ENCODE measurements around the gene ABCA1. TPM values are rescaled to one million over a fixed set of nuclear protein-coding genes. Genes with fewer than 3 reads are reported as not detected.

Gene ABCA1
- total and polyA plus RNA-seq, 2 of the 4 experiments (the other 2 are of a cell fraction): 5.8 to 52.2 TPM

DNA sequence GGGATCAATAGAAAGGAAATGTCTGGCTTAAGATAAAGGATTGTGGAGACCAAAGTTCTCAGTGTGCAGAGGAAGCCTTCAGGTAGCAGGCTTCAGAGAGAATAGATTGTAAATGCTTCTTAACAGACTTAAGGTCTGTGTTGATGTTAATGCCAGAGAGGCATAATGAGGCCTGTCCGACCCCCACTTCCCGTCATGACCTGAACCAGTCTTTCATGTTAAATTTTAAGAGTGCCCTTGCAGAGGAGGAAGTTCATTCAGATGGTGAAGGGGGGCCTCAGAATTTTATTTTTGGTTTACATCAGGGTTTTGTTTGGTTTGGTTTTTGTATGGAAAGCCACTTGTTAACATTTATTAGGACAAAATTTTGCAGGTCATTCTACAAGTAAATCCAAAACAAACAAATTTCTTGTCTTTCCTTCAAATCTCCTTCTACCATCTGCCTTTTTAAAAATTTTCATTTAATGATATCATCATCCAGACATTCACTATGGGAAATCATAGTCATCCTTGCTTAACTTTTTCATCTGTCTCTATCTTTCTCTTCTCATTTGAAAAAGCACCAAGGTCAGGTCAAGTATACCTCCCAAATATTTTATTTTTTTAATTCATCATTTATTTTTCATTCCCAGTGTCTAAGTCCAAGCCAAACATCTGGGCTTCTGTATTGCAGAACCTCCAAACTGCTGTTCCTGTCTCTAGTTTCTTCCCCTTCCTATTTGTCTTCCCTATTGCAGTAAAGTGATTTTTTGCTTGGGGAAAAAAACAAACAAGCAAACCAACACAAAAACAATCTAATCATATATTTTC lies 6.9 kb upstream of the ABCA1 start:
- ChIA-PET CTCF (no interaction called here), POLR2A (ENCODE audit: unreplicated experiment) (no interaction called here)
- Histone ChIP-seq H2BK5ac (ENCODE audit: low read depth, low read length, poor library complexity, severe bottlenecking) (no peak overlapping the region), H3K27ac (ENCODE audit: insufficient read depth, low read length) (no peak overlapping the region), H3K36me3 (ENCODE audit: control insufficient read depth, insufficient read depth, low read length) (no peaks in the 10 kb centered on the region), H4K20me1 (ENCODE audit: insufficient read depth, low read length) (no peaks in the 10 kb centered on the region), H3K4ac (ENCODE audit: low read depth, low read length) (no peak overlapping the region), H2AK9ac (replicated peaks; ENCODE audit: low read depth, low read length, poor library complexity) (no peak overlapping the region), H3K23ac (ENCODE audit: low read depth, low read length) (no peak overlapping the region), H3K9me3 (ENCODE audit: control insufficient read depth, insufficient read depth, low read length) (no peaks in the 10 kb centered on the region), H3K9ac (ENCODE audit: low read depth, low read length) (no peak overlapping the region), H2BK20ac (ENCODE audit: low read depth, low read length) (no peak overlapping the region), H4K91ac (ENCODE audit: insufficient read depth, low read depth, low read length) (no peak overlapping the region), H3K79me1 (ENCODE audit: low read depth in 1 of 2, low read length in 2 of 2) (no peaks in the 10 kb centered on the region), H3K56ac (ENCODE audit: extremely low read depth, insufficient read depth, low read length) (no peak overlapping the region), H3K4me2 (ENCODE audit: low read depth, low read length) (no peak overlapping the region), H2BK15ac (ENCODE audit: low read depth, low read length) (no peak overlapping the region), H2AFZ (replicated peaks; ENCODE audit: low read length, poor library complexity) (no peak overlapping the region), H2AK5ac (ENCODE audit: low read depth, low read length) (no peak overlapping the region), H3K9me1 (ENCODE audit: insufficient read depth, low read length) (no peaks in the 10 kb centered on the region), H4K8ac (ENCODE audit: low read depth in 2 of 2, low read length in 2 of 2) (no peak overlapping the region), H3K4me1 (ENCODE audit: control insufficient read depth, insufficient read depth, low read length) (no peaks in the 10 kb centered on the region), H4K5ac (ENCODE audit: low read depth, low read length) (no peak overlapping the region), H3K4me3 (ENCODE audit: insufficient read depth, low read depth, low read length) (no peak overlapping the region), H3K18ac (ENCODE audit: low read depth, low read length) (no peak overlapping the region; the same call in 1 of the 2 replicates), H3K27me3 (ENCODE audit: control insufficient read depth, insufficient read depth, low read length) (no peaks in the 10 kb centered on the region), H2BK120ac (ENCODE audit: low read depth, low read length) (no peak overlapping the region), H3K14ac (replicated peaks; ENCODE audit: low read depth, low read length) (no peak overlapping the region)
- dilution Hi-C loops (cut with HindIII; ENCODE audit: low sequenced_read_pairs, unreplicated experiment): no loop called here
- intact Hi-C loops (cut with micrococcal nuclease): no loop called here
- peak; percentile 14; the same call in 1 of the 2 replicates for ATAC-seq (ENCODE audit: low read depth)
- no CpG with 5 or more reads among the region's 2 CpGs for WGBS, 2 experiments (ENCODE audit: extremely low coverage in 2 of 2, insufficient read length in 1 of 2)
- peak; percentile 15 for DNase-seq
- in situ Hi-C loops (cut with MboI; ENCODE audit: low sequenced_read_pairs): no loop called here
- TF ChIP-seq FOS (IDR thresholded peaks at IDR 0.05; ENCODE audit: low read depth, low read length) (no peak), BHLHE40 (IDR thresholded peaks at IDR 0.05; ENCODE audit: low read depth, low read length) (no peak), POLR2A (IDR thresholded peaks at IDR 0.05; ENCODE audit: low read depth, low read length) (no peak), CHD1 (IDR thresholded peaks at IDR 0.05; ENCODE audit: low read depth, low read length) (no peak), RAD21 (IDR thresholded peaks at IDR 0.05; ENCODE audit: low read length) (no peak), CEBPB (IDR thresholded peaks at IDR 0.05; ENCODE audit: low read depth, low read length) (no peak), MAZ (IDR thresholded peaks at IDR 0.05; ENCODE audit: borderline replicate concordance, low read depth, low read length) (no peak), RFX5 (IDR thresholded peaks at IDR 0.05; ENCODE audit: low read depth, low read length) (no peak), MXI1 (IDR thresholded peaks at IDR 0.05; ENCODE audit: borderline replicate concordance, low read depth, low read length) (no peak), RCOR1 (IDR thresholded peaks at IDR 0.05; ENCODE audit: insufficient replicate concordance, low read length) (no peak)
- TF ChIP-seq, protein P1, sequence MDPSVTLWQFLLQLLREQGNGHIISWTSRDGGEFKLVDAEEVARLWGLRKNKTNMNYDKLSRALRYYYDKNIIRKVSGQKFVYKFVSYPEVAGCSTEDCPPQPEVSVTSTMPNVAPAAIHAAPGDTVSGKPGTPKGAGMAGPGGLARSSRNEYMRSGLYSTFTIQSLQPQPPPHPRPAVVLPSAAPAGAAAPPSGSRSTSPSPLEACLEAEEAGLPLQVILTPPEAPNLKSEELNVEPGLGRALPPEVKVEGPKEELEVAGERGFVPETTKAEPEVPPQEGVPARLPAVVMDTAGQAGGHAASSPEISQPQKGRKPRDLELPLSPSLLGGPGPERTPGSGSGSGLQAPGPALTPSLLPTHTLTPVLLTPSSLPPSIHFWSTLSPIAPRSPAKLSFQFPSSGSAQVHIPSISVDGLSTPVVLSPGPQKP (IDR thresholded peaks at IDR 0.05; ENCODE audit: borderline replicate concordance, low read depth, low read length): no peak
- no TSS peak for BruUV-seq (replicated peaks)
